Measurements from ENCODE around the gene PLEKHG1. TPM values are rescaled to one million over a fixed set of nuclear protein-coding genes. Genes with fewer than 3 reads are reported as not detected.

Gene PLEKHG1
- polyA plus RNA-seq, 1 donor (not counting 4 experiments of a cell fraction or from before 2014, with no cell fraction given): 3.8 TPM

DNA sequence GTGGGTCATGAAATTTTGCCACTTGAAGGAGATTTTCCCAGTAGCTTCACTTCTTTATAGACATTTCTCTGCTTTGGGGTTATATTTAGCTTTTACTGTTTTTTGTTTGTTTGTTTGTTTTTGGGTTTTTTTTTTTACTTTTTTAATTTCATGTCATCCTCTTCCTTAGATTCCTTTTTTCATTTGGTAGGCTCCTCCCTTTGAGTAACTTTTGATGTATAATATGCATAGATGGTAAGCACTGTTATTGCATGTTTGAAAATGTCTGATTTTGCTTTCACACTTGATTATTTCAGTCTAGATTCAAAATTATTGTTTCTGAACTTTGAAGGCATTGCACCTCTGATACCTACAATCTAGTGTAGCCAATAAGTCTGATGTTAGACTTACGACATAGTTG is 37.6 kb downstream of the PLEKHG1 start:
- Histone ChIP-seq H3K9me3 (ENCODE audit: control insufficient read depth, low read depth, low read length) (no peaks in the 10 kb centered on the region), H3K27me3 (ENCODE audit: control insufficient read depth, extremely low read depth, insufficient read depth, low read length) (no peaks in the 10 kb centered on the region), H3K9me1 (ENCODE audit: control insufficient read depth, extremely low read depth, insufficient read depth, low read length) (no peaks in the 10 kb centered on the region), H3K4me2 (ENCODE audit: control insufficient read depth, extremely low read depth, insufficient read depth, low read depth, low read length) (no peak overlapping the region), H3K27ac (ENCODE audit: control insufficient read depth, insufficient read depth, low read length) (no peak overlapping the region), H3K4me3 (ENCODE audit: control insufficient read depth in 2 of 3, extremely low read depth in 1 of 3, insufficient read depth in 2 of 3, low read depth in 1 of 3, low read length in 3 of 3) (no peak overlapping the region), H3K79me2 (ENCODE audit: control insufficient read depth, insufficient read depth, low read length) (no peaks in the 10 kb centered on the region), H3K36me3 (ENCODE audit: control insufficient read depth in 2 of 2, extremely low read depth in 1 of 2, insufficient read depth in 2 of 2, low read length in 2 of 2) (no peaks in the 10 kb centered on the region), H4K20me1 (ENCODE audit: control insufficient read depth, extremely low read depth, insufficient read depth, low read length) (no peaks in the 10 kb centered on the region), H2AFZ (ENCODE audit: control insufficient read depth, low read length) (no peak overlapping the region), H3K9ac (ENCODE audit: control insufficient read depth, extremely low read depth, insufficient read depth, low read length) (no peak overlapping the region), H3K4me1 (ENCODE audit: control insufficient read depth, extremely low read depth, insufficient read depth, low read length) (no peaks in the 10 kb centered on the region)
- dilution Hi-C loops (cut with MboI; ENCODE audit: extremely low pct_ligation_motif_present, low sequenced_read_pairs): no loop called here
- no peak for DNase-seq (ENCODE audit: low read depth, low spot score)
- FAIRE-seq: no peak
- TF ChIP-seq, protein P1, sequence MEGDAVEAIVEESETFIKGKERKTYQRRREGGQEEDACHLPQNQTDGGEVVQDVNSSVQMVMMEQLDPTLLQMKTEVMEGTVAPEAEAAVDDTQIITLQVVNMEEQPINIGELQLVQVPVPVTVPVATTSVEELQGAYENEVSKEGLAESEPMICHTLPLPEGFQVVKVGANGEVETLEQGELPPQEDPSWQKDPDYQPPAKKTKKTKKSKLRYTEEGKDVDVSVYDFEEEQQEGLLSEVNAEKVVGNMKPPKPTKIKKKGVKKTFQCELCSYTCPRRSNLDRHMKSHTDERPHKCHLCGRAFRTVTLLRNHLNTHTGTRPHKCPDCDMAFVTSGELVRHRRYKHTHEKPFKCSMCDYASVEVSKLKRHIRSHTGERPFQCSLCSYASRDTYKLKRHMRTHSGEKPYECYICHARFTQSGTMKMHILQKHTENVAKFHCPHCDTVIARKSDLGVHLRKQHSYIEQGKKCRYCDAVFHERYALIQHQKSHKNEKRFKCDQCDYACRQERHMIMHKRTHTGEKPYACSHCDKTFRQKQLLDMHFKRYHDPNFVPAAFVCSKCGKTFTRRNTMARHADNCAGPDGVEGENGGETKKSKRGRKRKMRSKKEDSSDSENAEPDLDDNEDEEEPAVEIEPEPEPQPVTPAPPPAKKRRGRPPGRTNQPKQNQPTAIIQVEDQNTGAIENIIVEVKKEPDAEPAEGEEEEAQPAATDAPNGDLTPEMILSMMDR (optimal IDR thresholded peaks at IDR 0.05 in 1 of 3, IDR thresholded peaks at IDR 0.05 in 1 of 3, conservative IDR thresholded peaks at IDR 0.05 in 1 of 3; ENCODE audit: extremely low read depth in 1 of 3, insufficient read depth in 2 of 3, low read length in 3 of 3): no peak
- TF ChIP-seq EZH2 (IDR thresholded peaks at IDR 0.05; ENCODE audit: low read length): no peak

DNA sequence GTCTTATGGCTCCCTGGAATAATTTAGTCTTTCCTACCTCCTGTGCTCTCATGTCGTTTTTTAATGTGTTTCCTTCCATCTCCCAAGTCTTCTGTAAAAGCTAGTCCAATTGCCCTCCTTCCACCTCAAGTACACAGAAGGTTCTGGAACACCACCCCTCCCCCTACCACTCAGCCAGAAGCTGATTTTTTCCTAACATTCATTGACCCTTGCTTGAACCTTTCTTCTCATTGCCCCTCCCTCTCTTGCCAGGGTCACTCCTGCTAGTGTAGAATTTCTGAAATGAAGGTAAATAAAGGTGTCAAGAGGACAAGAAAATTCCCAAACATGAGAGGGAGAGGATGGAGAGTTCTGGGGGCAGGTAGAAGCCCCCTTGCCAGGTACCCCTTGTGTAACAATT is 38.6 kb downstream of the PLEKHG1 start:
- no peaks in the 10 kb centered on the region for H3K36me3 ChIP-seq (ENCODE audit: control insufficient read depth in 2 of 2, extremely low read depth in 1 of 2, insufficient read depth in 2 of 2, low read length in 2 of 2)
- H3K9me3 ChIP-seq (ENCODE audit: control insufficient read depth, low read depth, low read length): no peaks in the 10 kb centered on the region
- no peaks in the 10 kb centered on the region for H3K4me1 ChIP-seq (ENCODE audit: control insufficient read depth, extremely low read depth, insufficient read depth, low read length)
- H3K27ac ChIP-seq (ENCODE audit: control insufficient read depth, insufficient read depth, low read length): no peak overlapping the region
- no peak overlapping the region for H3K9ac ChIP-seq (ENCODE audit: control insufficient read depth, extremely low read depth, insufficient read depth, low read length)
- no peaks in the 10 kb centered on the region for H4K20me1 ChIP-seq (ENCODE audit: control insufficient read depth, extremely low read depth, insufficient read depth, low read length)
- FAIRE-seq (no peak), DNase-seq (ENCODE audit: low read depth, low spot score) (no peak)
- no peaks in the 10 kb centered on the region for H3K79me2 ChIP-seq (ENCODE audit: control insufficient read depth, insufficient read depth, low read length)
- no peak for TF ChIP-seq EZH2 (IDR thresholded peaks at IDR 0.05; ENCODE audit: low read length)
- TF ChIP-seq, protein P1 (optimal IDR thresholded peaks at IDR 0.05 in 1 of 3, IDR thresholded peaks at IDR 0.05 in 1 of 3, conservative IDR thresholded peaks at IDR 0.05 in 1 of 3; ENCODE audit: extremely low read depth in 1 of 3, insufficient read depth in 2 of 3, low read length in 3 of 3): no peak
- dilution Hi-C loops (cut with MboI; ENCODE audit: extremely low pct_ligation_motif_present, low sequenced_read_pairs): no loop called here
- H3K9me1 ChIP-seq (ENCODE audit: control insufficient read depth, extremely low read depth, insufficient read depth, low read length): no peaks in the 10 kb centered on the region
- H3K4me3 ChIP-seq (ENCODE audit: control insufficient read depth in 2 of 3, extremely low read depth in 1 of 3, insufficient read depth in 2 of 3, low read depth in 1 of 3, low read length in 3 of 3): no peak overlapping the region
- no peaks in the 10 kb centered on the region for H3K27me3 ChIP-seq (ENCODE audit: control insufficient read depth, extremely low read depth, insufficient read depth, low read length)
- H2AFZ ChIP-seq (ENCODE audit: control insufficient read depth, low read length): no peak overlapping the region
- H3K4me2 ChIP-seq (ENCODE audit: control insufficient read depth, extremely low read depth, insufficient read depth, low read depth, low read length): no peak overlapping the region

All from keratinocyte (primary cell).